ENCODE results near the gene LTBP1.

DNA sequence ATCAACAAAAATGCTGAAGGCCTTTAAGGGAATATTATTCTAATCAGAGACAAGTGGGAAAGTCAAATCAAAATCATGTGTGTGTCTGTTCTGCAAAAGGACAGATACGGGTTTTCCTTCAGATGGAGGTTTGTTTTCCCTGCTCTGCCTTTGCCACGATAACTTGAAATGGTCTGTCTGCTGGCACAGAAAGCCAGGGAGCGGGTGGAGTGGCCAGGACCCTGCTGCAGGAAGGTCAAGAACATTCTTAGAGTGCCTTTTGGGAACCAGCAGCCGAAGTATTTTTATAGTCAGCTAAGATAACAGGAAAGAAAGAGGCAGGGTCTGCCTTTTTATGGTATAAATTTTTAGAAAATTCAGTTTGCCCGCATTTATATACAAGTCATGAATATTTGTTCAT is 234.2 kb downstream of the LTBP1 start:
- TF ChIP-seq POLR2A (IDR thresholded peaks at IDR 0.05) = no peak
- TF ChIP-seq, protein P1, sequence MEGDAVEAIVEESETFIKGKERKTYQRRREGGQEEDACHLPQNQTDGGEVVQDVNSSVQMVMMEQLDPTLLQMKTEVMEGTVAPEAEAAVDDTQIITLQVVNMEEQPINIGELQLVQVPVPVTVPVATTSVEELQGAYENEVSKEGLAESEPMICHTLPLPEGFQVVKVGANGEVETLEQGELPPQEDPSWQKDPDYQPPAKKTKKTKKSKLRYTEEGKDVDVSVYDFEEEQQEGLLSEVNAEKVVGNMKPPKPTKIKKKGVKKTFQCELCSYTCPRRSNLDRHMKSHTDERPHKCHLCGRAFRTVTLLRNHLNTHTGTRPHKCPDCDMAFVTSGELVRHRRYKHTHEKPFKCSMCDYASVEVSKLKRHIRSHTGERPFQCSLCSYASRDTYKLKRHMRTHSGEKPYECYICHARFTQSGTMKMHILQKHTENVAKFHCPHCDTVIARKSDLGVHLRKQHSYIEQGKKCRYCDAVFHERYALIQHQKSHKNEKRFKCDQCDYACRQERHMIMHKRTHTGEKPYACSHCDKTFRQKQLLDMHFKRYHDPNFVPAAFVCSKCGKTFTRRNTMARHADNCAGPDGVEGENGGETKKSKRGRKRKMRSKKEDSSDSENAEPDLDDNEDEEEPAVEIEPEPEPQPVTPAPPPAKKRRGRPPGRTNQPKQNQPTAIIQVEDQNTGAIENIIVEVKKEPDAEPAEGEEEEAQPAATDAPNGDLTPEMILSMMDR (IDR thresholded peaks at IDR 0.05) = no peak
- no peak for TF ChIP-seq POLR2AphosphoS5 (IDR thresholded peaks at IDR 0.05; ENCODE audit: insufficient read depth in 1 of 2, low read depth in 1 of 2)

Measured in vagina (tissue), 2 donors.